Liver (tissue), 9 donors: ENCODE measurements around the gene PTPRD. TPM values are rescaled to one million over a fixed set of nuclear protein-coding genes. Genes with fewer than 3 reads are reported as not detected.

Source experiments
- DNase-seq: peaks from one replicate; pipeline ENCODE4 v3.0.0-alpha.2; 2017; ENCODE audit warnings: low spot score
- H3K27ac ChIP-seq, 2 donors: one replicate each; pipeline ENCODE4 v1.7.0; 2013; ENCODE audit warnings: inconsistent platforms in 2 of 2, low read length in 2 of 2, control low read depth in 1 of 2, low read depth in 1 of 2, mild to moderate bottlenecking in 1 of 2
- H3K27me3 ChIP-seq, 4 donors: one replicate each; pipeline versions ENCODE4 v1.6.1 to v1.7.0; 2013; ENCODE audit warnings: low read length in 3 of 4, inconsistent platforms in 1 of 4, mild to moderate bottlenecking in 1 of 4, moderate library complexity in 1 of 4; ENCODE audit not compliant: control insufficient read depth in 4 of 4, insufficient read depth in 4 of 4
- H3K36me3 ChIP-seq, 4 donors: one replicate each; pipeline versions ENCODE4 v1.6.1 to v1.7.0; 2013; ENCODE audit warnings: low read length in 3 of 4, mild to moderate bottlenecking in 3 of 4, low read depth in 1 of 4, moderate library complexity in 1 of 4; ENCODE audit not compliant: control insufficient read depth in 4 of 4, insufficient read depth in 3 of 4
- H3K4me1 ChIP-seq, 4 donors: one replicate each; pipeline versions ENCODE4 v1.6.1 to v1.7.0; 2013; ENCODE audit warnings: low read length in 3 of 4, mild to moderate bottlenecking in 3 of 4, moderate library complexity in 1 of 4; ENCODE audit not compliant: control insufficient read depth in 4 of 4, insufficient read depth in 4 of 4
- H3K4me3 ChIP-seq, 3 donors: one replicate each; pipeline versions ENCODE4 v1.6.1 to v1.7.0; 2013; ENCODE audit warnings: low read length in 3 of 3, control low read depth in 1 of 3, low read depth in 1 of 3, mild to moderate bottlenecking in 1 of 3
- H3K9ac ChIP-seq, 2 donors: one replicate each; pipeline ENCODE4 v1.7.0; 2013; ENCODE audit warnings: low read length in 2 of 2, mild to moderate bottlenecking in 2 of 2, moderate library complexity in 2 of 2, control low read depth in 1 of 2, low read depth in 1 of 2
- H3K9me3 ChIP-seq, 4 donors: one replicate each; pipeline versions ENCODE4 v1.6.1 to v1.7.0; 2013; ENCODE audit warnings: low read length in 3 of 4; ENCODE audit not compliant: control insufficient read depth in 4 of 4
- CTCF ChIP-seq: fragments of 150-350 bp; IDR thresholded peaks from 2 replicates; pipeline ENCODE4 v1.5.1; 2017; ENCODE audit warnings: improper control_type of control experiment, low read depth, low read length; ENCODE audit not compliant: missing input control
- EGR1 ChIP-seq, 2 donors: IDR thresholded peaks; 2 replicates each; pipeline ENCODE4 v1.6.1; 2016 to 2018; ENCODE audit warnings: antibody characterized with exemption in 2 of 2, low read depth in 2 of 2
- FOXA1 ChIP-seq: IDR thresholded peaks from 2 replicates; pipeline ENCODE4 v1.6.1; 2016; ENCODE audit warnings: antibody characterized with exemption
- FOXA2 ChIP-seq: IDR thresholded peaks from 2 replicates; pipeline ENCODE4 v1.6.1; 2016; ENCODE audit warnings: antibody characterized with exemption
- HNF4A ChIP-seq, 2 donors: conservative IDR thresholded peaks; 2 replicates each; pipeline ENCODE4 v1.6.1; 2016; ENCODE audit warnings: antibody characterized with exemption in 2 of 2, mild to moderate bottlenecking in 2 of 2
- HNF4G ChIP-seq: IDR thresholded peaks from 2 replicates; pipeline ENCODE4 v1.6.1; 2016; ENCODE audit warnings: antibody characterized with exemption
- JUND ChIP-seq, 2 donors: IDR thresholded peaks; 2 replicates each; pipeline ENCODE4 v1.6.1; 2016; ENCODE audit warnings: antibody characterized with exemption in 2 of 2
- NR2F2 ChIP-seq: IDR thresholded peaks from 2 replicates; pipeline ENCODE4 v1.6.1; 2016; ENCODE audit warnings: antibody characterized with exemption
- RAD21 ChIP-seq, 2 donors: IDR thresholded peaks; 2 replicates each; pipeline ENCODE4 v1.6.1; 2016; ENCODE audit warnings: antibody characterized with exemption in 2 of 2, mild to moderate bottlenecking in 2 of 2
- REST ChIP-seq: IDR thresholded peaks from 2 replicates; pipeline ENCODE4 v1.6.1; 2016; ENCODE audit warnings: antibody characterized with exemption, mild to moderate bottlenecking
- RXRA ChIP-seq, 2 donors: IDR thresholded peaks; 2 replicates each; pipeline ENCODE4 v1.6.1; 2017 to 2018; ENCODE audit warnings: antibody characterized with exemption in 2 of 2, mild to moderate bottlenecking in 1 of 2
- SP1 ChIP-seq: IDR thresholded peaks from 2 replicates; pipeline ENCODE4 v1.6.1; 2018; ENCODE audit warnings: antibody characterized with exemption, mild to moderate bottlenecking
- TAF1 ChIP-seq: conservative IDR thresholded peaks from 2 replicates; pipeline ENCODE4 v1.6.1; 2016; ENCODE audit warnings: antibody characterized with exemption, mild to moderate bottlenecking
- YY1 ChIP-seq: IDR thresholded peaks from 2 replicates; pipeline ENCODE4 v1.6.1; 2016; ENCODE audit warnings: antibody characterized with exemption, mild to moderate bottlenecking
- ZBTB33 ChIP-seq: IDR thresholded peaks from 2 replicates; pipeline ENCODE4 v1.6.1; 2016; ENCODE audit warnings: antibody characterized with exemption
- WGBS: extraction: QIAGEN DNeasy Blood & Tissue Kit; methylation state at CpG from one replicate; pipeline ENCODE4 v1.1.7; 2013; 5-methylcytosine and 5-hydroxymethylcytosine counted together
- polyA plus RNA-seq, 2 donors: library from polyadenylated mRNA; stranded (reverse) in 1 of 2; unstranded in 1 of 2; fragments of 200-250 nt in 1 of 2; fragments of >200 nt in 1 of 2; fragmentation: Nextera tagmentation in 1 of 2; extraction: Ambion mirVana in 1 of 2; gene quantifications; one replicate each; pipeline versions ENCODE4 v1.2.1 to v1.2.3, GENCODE V29; 2013 to 2015
- total RNA-seq, 2 donors: library from RNA; depleted of rRNA; stranded (reverse); fragments of >200 nt; gene quantifications; one replicate each; pipeline ENCODE4 v1.2.3, GENCODE V29; 2014
- donor health status: healthy.
- donor health status: healthy.
- donor health status: healthy.
- donor health status: healthy.
- donor health status: healthy.

PTPRD gene
- total and polyA plus RNA-seq, 4 donors, result 0.78 to 34.2 (median 4.7) TPM

- TF ChIP-seq EGR1 (IDR thresholded peaks at IDR 0.05; ENCODE audit: low read depth in 2 of 2) (no peak), RAD21 (IDR thresholded peaks at IDR 0.05) (no peak), ZBTB33 (no peak), NR2F2 (no peak), YY1 (no peak), JUND (IDR thresholded peaks at IDR 0.05) (no peak)
- Histone ChIP-seq H3K4me1 (no peaks in the 10 kb centered on the region), H3K27me3 (no peaks in the 10 kb centered on the region), H3K36me3 (no peaks in the 10 kb centered on the region), H3K9ac (no peak overlapping the region), H3K27ac (no peak overlapping the region), H3K9me3 (no peaks in the 10 kb centered on the region), H3K4me3 (no peak overlapping the region)
- WGBS, result 96% methylated on average over 4 of the region's 4 CpGs
- DNase-seq, result no peak
These were observed 1886.1 kb downstream of the PTPRD start for GRCh38 chr9:8726692-8727091.

- Histone ChIP-seq H3K4me1 (no peaks in the 10 kb centered on the region), H3K36me3 (no peaks in the 10 kb centered on the region), H3K27me3 (no peaks in the 10 kb centered on the region), H3K4me3 (no peak overlapping the region), H3K9me3 (no peaks in the 10 kb centered on the region), H3K9ac (no peak overlapping the region), H3K27ac (no peak overlapping the region)
- WGBS, result 54% methylated on average over 1 of the region's 1 CpG
- TF ChIP-seq RAD21 (IDR thresholded peaks at IDR 0.05) (no peak), SP1 (no peak), EGR1 (IDR thresholded peaks at IDR 0.05; ENCODE audit: low read depth in 2 of 2) (no peak), CTCF (no peak)
- no peak for DNase-seq
These were observed 1887.2 kb downstream of the PTPRD start for GRCh38 chr9:8725635-8726034.

- no peak for DNase-seq
- TF ChIP-seq HNF4G (no peak), ZBTB33 (no peak), RAD21 (IDR thresholded peaks at IDR 0.05) (no peak), FOXA1 (no peak), CTCF (no peak), JUND (IDR thresholded peaks at IDR 0.05) (no peak), SP1 (no peak), FOXA2 (no peak), TAF1 (no peak), REST (no peak), RXRA (IDR thresholded peaks at IDR 0.05) (no peak), HNF4A (conservative IDR thresholded peaks at IDR 0.05) (no peak)
These were observed 1888.4 kb downstream of the PTPRD start for GRCh38 chr9:8724284-8725018.

More at GRCh38 chr9:8724284-8725018, 1888.4 kb downstream of the PTPRD start:
- Histone ChIP-seq H3K4me1 (no peaks in the 10 kb centered on the region), H3K27ac (no peak overlapping the region), H3K4me3 (no peak overlapping the region), H3K9ac (no peak overlapping the region), H3K36me3 (no peaks in the 10 kb centered on the region), H3K27me3 (no peaks in the 10 kb centered on the region), H3K9me3 (no peaks in the 10 kb centered on the region)
- WGBS, result 94% methylated on average over 11 of the region's 11 CpGs
